GM19043 (cell line): Measurements from ENCODE around the gene G6PC1.
"Not testable (repeated sequence)": the region's sequence is repeated elsewhere in the genome, so short reads cannot be mapped to it uniquely, and the experiment has no call there.

Experiments used
- ATAC-seq: cut with Tn5 transposase; IDR thresholded peaks from one replicate; pipeline ENCODE4 v1.9.1; 2021; ENCODE audit warnings: low read depth; ENCODE audit not compliant: unreplicated experiment

Gene G6PC1

GRCh38 chr17:42899981-42900380 lies 618 bp upstream of the G6PC1 start:
- ATAC-seq: not testable (repeated sequence)

- no peak for ATAC-seq
Measured at GRCh38 chr17:42901535-42902229, 1.1 kb downstream of the G6PC1 start.

DNA sequence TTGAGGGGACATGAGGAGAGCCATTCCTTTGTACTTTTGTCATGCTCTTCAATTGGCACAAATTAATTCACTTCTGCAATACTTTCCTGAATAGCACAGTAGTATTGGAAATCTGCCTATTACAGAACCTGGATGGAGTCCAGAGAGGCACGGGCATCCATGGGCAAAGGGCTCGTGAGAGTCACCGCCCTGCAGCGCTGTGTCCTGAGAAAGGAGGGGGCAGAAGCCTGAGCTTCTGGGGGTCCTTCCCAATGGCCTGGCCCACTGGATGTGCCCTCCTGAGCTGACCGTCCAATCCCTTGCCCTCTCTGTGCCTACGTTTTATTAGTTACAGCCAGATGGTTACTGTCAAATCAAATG lies 3.5 kb downstream of the G6PC1 start:
- no peak for ATAC-seq

DNA sequence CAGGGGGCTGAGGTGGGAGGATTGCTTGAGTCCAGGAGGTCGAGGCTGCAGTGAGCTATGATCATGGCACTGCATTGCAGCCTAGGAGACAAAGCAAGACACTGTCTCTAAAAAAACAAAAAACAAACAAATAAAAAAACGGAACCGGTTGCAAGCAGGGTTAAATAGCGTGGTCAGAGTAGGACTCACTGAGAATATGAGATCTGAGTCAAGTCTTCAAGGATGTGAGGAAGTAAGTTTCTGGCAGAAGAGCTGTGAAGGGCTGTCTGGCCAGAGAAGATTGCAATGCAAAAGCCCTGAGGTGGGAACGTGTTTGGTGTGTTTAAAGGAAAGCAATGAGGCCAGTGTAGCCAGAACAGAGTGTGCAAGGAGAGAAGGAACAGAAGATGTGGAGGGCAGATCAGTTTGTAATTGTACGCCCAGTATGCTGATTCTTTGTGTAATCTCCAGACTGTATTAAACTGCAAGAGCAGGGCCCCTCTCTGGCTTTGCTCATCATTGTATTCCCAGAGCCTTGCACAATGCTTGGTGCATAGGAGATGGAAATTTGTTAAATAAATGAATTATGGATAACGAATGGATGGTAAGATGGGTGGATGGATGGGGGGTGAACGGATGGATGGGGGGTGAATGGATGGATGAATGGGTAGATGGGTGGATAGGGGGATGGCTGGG lies 6.3 kb downstream of the G6PC1 start:
- no peak for ATAC-seq

GRCh38 chr17:42908872-42909700 lies 8.5 kb downstream of the G6PC1 start:
- no peak for ATAC-seq

GRCh38 chr17:42913522-42913921 lies 12.9 kb downstream of the G6PC1 start:
- no peak for ATAC-seq

GRCh38 chr17:42913981-42914617 lies 13.5 kb downstream of the G6PC1 start:
- ATAC-seq: no peak

GRCh38 chr17:42915288-42915687 lies 14.7 kb downstream of the G6PC1 start:
- ATAC-seq: not testable (repeated sequence)

DNA sequence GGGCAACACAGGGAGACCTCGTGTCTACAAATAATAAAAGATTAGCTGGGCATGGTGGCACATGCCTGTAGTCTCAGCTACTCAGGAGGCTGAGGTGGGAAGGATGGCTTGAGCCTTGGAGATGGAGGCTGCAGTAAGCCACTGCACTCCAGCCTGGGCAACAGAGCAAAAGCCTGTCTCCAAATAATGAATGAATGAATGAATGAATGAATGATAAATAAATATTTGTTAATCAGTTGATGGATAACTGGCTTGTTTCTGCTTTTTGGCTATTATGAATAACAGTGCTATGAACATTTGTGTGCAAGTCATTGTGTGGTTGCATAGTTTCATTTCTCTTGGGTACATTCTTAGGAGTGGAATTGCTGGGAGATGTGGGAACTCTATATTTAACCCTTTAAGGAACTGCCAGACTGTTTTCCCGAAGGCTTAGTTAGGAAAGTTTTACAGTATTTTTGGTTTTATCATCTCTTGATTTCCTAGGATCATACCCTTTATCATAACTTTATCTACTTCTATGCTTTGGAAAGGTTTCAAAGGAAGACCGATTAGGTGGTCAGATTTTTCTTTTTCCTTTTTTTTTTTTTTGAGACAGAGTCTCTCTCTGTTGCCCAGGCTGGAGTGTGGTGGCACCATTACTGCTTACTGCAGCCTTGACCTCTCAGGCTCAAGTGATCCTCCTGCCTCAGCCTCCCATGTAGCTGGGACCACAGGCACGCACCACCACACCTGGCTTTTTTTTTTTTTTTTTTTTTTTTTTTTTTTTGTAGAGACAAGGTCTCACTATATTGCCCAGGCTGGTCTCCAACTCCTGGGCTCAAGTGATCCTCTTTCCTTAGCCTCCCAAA lies 16.0 kb downstream of the G6PC1 start:
- ATAC-seq: not testable (repeated sequence)

DNA sequence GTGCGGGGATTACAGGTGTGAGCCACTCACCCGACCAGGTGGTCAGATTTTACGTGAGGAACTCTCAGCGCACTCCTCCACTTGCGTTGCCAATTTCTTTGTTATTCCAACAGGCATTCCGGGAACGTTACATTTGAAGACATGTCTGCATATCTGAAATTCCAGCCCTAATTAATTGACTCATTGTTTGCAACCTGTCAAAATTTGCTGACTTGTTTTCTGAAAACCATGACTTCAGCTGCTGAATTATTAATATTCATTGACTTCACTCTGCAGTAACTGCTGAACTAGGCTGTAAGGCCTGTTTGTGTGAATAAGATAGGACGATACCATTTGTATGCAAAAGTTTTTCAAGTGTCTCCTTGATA lies 16.6 kb downstream of the G6PC1 start:
- ATAC-seq: no peak

- no peak for ATAC-seq
Measured at GRCh38 chr17:42918902-42919521, 18.4 kb downstream of the G6PC1 start.

DNA sequence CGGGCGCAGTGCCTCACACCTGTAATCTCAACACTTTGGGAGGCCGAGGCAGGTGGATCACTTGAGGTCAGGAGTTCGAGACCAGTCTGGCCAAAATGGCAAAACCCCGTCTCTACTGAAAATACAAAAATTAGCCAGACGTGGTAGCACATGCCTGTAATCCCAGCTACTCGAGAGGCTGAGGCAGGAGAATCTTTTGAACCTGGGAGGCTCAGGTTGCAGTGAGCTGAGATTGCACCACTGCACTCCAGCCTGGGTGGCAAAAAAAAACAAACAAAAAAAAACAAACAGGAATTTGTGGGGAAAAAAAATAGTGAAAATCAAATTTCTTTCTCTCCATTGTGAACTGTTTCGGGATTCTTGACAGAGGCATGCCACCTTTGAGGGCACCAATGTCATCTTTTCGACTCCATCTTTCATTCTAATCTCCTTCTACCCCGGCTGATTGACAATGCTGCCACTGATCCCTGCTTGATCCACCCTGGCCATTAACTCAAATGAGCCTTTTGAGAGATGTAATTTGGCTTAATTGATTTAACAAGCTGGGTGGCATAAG lies 19.0 kb downstream of the G6PC1 start:
- not testable (repeated sequence) for ATAC-seq

- no peak for ATAC-seq
Measured at GRCh38 chr17:42920106-42920900, 19.7 kb downstream of the G6PC1 start.

DNA sequence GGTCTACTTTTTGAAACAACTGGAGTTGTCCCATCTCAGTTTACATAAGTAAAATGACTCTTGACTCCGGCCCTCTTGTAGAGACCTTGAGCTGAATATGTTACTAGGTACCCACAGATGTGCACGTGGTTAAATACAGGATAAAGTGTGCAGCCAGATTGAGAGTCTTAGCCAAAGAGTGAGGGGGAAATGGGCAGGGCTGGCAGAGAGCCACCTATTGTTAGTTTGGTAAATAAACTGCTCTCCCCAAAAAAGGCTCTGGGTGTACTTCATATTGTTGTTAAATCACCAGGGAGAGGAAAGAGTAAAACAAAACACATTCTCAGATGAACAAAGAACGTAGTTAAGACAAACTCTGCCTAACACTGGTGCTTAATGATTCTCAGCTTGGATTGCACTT lies 20.3 kb downstream of the G6PC1 start:
- no peak for ATAC-seq

DNA sequence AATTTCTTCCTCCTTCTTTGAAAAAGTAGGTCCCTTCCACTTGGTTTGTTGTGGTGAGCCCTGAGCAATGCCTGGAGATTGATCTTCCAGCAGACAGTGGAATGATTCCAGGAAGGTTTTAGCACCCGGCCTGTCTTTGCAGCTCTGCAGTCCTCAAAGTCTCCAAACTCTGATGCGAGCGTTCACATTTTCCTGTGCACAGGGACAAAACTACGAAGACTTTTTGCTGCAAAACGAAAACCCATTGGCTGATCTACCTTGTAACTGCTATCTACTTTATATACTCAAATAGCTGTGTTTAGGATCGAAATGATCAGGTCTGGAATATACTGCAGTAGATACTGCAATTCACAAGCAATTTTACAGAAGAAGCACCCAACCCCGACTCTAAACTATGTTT lies 21.7 kb downstream of the G6PC1 start:
- ATAC-seq: no peak

GRCh38 chr17:42923472-42923871 lies 22.9 kb downstream of the G6PC1 start:
- ATAC-seq: not testable (repeated sequence)

DNA sequence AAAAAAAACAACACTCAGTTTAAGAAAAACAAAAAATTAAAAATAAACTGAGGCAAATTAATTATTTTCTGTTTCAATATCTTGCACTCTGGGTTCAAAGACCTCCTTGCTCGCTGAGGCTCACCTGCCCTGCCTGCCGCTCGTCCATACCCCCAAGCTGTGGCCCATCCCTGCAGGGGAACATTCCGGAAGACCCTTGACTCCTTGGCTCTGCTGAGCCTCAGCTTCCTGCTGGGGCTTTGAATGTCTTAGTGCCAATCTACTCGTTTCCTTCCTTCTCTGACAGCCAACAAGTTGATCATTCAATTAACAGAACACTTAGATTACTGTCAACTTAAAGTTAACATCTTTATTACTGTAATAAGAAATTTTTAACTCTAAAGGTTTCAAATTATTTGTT lies 24.3 kb downstream of the G6PC1 start:
- no peak for ATAC-seq

- ATAC-seq: peak; percentile 51
Measured at GRCh38 chr17:42928714-42929496, 28.3 kb downstream of the G6PC1 start.
